ENCODE results near the gene AHNAK.
"Not testable (repeated sequence)": the region's sequence is repeated elsewhere in the genome, so short reads cannot be mapped to it uniquely, and the experiment has no call there.

Gene AHNAK

DNA sequence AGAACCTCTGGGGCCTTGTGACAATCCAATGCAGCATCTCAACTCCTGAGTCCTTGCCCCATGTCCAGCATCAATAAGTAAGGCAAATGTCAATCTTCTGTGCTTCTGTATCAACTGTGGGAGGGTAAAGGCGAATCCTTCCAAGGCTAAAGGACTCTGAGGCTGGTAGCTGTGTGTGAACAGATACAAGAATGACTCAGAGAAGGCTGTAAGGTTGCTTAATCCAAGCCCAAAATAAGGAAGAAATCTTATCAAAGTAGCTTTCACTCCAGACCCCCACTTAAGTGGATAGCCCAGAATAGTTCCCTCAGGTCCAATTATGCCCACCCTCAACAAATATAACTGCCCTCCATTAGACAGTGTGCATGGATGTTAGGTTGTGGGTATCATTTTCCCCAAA, 155.9 kb downstream of the AHNAK start:
- no peak for DNase-seq

GRCh38 chr11:62390237-62390636, 156.4 kb downstream of the AHNAK start:
- no peak for DNase-seq

DNA sequence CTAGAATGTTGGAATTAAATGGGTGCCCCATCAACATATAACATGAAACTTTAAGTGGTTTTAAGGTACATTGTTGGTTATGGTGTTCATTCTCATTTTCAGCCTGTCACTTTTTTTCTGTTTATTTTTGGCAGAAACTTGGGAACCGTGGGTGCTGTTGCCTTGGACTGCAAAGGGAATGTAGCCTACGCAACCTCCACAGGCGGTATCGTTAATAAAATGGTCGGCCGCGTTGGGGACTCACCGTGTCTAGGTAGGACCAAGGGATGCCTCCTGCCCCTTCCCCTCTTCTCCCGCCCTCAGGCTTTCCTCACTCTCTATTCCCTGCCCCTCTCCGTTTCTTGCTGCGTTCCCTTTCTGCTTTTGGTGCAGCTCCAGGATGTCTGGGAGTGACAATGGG, 157.6 kb downstream of the AHNAK start:
- no peak for DNase-seq

DNA sequence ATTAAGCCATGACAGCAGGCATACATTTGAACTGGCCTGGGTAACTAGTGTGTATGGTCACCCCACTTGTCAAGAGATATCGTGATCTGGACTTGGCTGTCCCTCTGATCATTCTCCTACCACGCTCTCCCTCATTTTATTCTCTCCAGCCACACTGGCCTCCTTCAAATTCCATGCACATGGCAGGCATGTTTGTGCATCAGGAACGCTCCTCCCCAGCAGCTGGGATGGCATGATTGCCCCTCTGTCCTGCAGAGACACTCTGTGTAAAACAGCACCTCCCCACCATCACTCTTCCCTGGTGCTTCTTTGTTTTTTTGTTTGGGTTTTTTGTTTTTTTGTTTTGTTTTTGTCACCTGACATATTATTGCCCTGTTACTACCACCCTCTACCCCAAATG, 159.2 kb downstream of the AHNAK start:
- no peak for DNase-seq

DNA sequence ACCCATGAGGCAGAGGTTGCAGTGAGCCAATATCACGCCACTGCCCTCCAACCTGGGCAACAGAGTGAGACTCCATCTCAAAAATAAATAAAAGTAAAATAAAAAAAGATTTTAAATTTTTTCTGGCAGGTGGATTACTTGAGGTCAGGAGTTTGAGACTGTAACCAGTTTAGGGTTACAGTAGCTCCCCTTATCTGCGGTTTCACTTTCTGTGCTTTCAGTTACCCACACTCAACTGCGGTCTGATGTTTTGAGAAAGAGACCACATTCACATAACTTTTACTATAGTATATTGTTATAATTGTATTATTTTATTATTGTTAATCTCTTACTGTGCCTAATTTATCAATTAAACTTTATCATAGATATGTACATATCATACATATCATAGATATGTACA, 160.5 kb downstream of the AHNAK start:
- not testable (repeated sequence) for DNase-seq

- DNase-seq = no peak
These were observed 162.8 kb downstream of the AHNAK start for GRCh38 chr11:62383822-62384221.

All from amygdala (tissue), 56 donors.